ENCODE results near the gene PEX26.
"Not testable (repeated sequence)": the region's sequence is repeated elsewhere in the genome, so short reads cannot be mapped to it uniquely, and the experiment has no call there.

The PEX26 gene

GRCh38 chr22:18077639-18078328 lies at the start of gene PEX26:
Gene PEX26, plus strand, starts transcription at chr22:18077990. Its CDS starts 387 bp downstream, at chr22:18078377.
- DNase-seq = peak; percentile 94 to 96

- no peak for DNase-seq
Measured at GRCh38 chr22:18028817-18029527, 48.8 kb upstream of the PEX26 start.

- no peak for DNase-seq
Measured at GRCh38 chr22:18029686-18030267, 48.0 kb upstream of the PEX26 start.

- DNase-seq = no peak
Measured at GRCh38 chr22:18031695-18032454, 45.9 kb upstream of the PEX26 start.

DNA sequence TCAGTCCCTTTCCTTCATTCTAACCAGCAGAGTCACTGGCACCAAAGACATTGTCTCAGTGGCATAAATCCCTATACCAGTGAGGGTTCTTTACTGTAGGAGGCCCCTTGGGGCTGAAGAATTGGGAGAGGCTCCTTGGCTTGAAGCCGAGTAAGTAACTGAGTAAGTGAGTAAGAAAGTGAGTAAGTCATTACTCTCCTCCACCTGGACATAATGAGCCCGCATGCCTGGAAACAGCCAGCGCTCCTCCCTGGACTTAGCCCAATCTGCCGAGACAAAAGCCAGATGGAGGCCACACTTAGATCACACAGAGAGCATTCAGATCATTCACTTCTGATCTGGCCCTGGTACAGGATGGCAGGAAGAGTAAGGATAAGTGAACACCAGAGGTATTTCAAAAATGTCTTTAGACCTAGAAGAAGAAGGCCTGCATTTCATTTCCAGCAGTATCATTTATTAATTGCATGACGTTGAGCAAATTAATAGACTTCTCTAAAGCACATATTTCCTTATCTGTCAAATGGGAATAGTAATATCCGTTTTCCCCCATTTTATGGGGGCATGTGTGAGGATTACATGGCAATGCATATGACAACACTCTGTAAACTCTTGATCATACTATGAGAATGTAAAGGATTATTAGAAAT lies 45.2 kb upstream of the PEX26 start:
- DNase-seq = no peak

DNA sequence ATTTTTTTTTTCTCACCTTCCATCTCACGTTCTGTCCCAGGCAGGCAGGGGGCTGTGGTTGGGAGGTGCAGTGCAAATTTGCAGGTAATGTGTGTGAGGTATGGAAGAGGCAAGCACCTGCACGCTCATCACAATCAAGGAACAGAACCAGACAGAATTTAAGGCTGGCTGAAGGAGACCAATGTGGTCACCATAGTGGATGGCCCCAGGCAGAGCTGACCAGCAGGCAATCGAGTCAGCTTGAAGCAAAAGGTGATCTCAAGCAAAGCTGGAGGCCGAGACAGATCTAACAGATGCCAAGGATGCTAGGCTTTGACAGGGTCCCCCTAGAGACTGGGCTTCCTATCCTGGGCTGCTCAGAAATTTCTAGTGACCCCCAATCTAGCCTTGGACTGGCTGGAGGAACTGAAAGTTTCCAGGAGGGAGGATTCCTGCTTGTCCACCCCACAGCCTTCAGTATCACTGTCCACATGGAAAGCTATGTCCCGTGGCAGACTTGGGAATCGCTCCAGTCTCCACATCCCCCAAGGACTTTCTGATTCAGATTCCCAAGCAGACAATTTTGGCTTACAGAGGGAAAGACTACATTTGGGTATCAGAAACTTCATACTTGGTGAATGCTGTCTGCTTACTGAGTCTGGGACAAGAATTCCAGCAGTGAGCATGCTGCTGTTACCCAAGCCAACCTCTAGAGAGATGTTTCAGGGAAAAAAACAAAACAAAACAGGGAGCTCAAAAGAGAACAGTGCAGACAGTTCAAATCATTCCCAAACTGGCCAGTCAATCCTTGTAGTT lies 44.4 kb upstream of the PEX26 start:
- DNase-seq = no peak

GRCh38 chr22:18034076-18034475 lies 43.7 kb upstream of the PEX26 start:
- DNase-seq = no peak

- no peak for DNase-seq
Measured at GRCh38 chr22:18035751-18036150, 42.0 kb upstream of the PEX26 start.

GRCh38 chr22:18040898-18041297 lies 36.9 kb upstream of the PEX26 start:
- DNase-seq = not testable (repeated sequence)

- DNase-seq = no peak
Measured at GRCh38 chr22:18042685-18043084, 35.1 kb upstream of the PEX26 start.

DNA sequence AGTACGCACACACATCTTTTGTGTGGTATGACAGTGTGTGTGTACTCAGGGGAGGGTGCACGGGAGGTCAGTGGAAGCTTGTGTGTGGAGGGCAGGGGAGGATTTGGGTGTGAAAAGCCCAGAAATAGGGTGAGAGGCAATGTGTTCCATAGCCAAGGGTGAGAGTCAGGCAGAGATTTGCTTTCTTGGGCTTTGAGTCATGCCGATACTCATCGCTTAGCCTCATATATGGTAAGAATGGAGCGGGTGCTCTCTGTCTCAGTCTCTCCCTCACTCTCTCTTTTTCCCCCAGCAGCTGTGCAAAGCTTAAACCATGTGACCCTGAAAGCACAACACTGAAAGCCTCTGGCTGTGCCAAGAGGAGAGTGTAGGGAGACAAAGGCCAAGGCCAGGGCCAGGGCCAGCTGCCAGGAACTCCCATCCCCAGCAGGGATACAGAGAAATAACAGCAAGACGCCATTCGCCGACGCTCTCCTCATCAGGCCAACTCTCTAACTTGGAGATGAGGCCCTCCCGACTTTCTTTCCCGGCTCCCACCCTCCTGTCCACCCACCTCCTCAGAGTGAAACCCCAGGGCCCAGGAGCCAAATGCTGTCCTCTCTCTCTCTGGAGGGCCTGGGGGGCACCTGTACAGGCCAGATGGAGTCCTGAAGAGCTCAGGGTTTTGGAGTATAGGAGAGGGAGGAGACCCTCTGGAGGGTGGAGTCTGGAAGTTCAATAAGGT lies 33.1 kb upstream of the PEX26 start:
- no peak for DNase-seq

GRCh38 chr22:18045794-18046193 lies 32.0 kb upstream of the PEX26 start:
- no peak for DNase-seq

- DNase-seq = no peak
Measured at GRCh38 chr22:18048041-18048440, 29.7 kb upstream of the PEX26 start.

DNA sequence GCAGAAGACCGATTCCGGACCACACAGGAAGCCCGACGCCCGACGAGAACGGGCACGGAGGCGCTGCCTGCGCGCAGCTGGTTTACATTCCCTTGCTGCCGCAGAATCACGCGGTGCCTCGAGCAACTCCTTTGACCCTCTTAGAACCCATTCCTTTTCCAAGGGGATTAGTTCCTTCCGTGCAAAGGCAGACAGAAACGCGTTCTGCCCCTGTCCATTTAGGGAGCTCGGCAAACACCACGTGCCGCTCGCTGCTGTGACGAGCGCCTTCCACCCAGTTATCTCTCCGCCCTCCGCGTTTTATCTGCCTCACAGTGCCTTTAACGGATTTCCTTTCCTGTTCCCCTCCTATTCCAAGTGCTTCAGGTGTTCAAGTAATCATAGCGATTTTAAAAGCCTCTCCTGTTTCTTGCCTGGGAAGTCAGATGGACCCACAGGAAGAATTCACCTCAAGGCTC lies 29.3 kb upstream of the PEX26 start:
- no peak for DNase-seq

- no peak for DNase-seq
Measured at GRCh38 chr22:18050065-18050464, 27.7 kb upstream of the PEX26 start.

- not testable (repeated sequence) for DNase-seq
Measured at GRCh38 chr22:18051113-18051512, 26.7 kb upstream of the PEX26 start.

- not testable (repeated sequence) for DNase-seq
Measured at GRCh38 chr22:18053216-18053946, 24.4 kb upstream of the PEX26 start.

GRCh38 chr22:18055619-18056160 lies 22.1 kb upstream of the PEX26 start:
- no peak for DNase-seq

DNA sequence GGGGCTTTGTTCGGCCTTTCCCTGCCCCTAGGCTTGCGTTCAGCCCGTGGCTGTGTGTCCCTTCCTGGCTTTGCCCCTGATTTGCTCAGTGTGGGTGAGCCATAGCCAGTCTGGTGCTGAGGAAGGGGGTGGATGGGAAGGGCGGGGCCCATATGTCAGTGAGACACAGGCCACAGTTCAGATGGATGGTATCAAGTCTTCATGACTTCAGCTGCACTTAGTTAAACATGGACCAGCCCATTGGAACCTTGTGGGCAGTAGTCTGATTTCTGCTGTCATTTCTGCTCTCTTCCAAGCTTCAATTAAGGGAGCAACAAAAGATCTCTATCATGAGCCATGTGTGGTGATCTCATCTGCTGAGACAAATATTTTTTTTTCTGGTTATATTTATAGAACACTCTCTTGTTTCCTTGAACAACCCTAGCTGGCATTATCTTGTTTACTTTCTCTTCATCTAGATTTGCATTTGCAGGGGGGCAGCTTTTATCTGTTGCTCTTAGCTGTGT lies 21.6 kb upstream of the PEX26 start:
- no peak for DNase-seq

All from CD4-positive, alpha-beta T cell treated with Interferon alpha-2 for 1 hour (primary cell).